GM12892 (cell line): ENCODE results near the gene VDR.

Experiments
- POLR2A ChIP-seq: IDR thresholded peaks from 2 replicates; pipeline ENCODE4 v1.6.1; 2011; ENCODE audit warnings: low read depth, low read length, control low read depth
- POLR2AphosphoS5 ChIP-seq: IDR thresholded peaks from 2 replicates; pipeline ENCODE4 v1.6.1; 2011; ENCODE audit warnings: low read depth, low read length, control low read depth
- TAF1 ChIP-seq: IDR thresholded peaks from 2 replicates; pipeline ENCODE4 v1.6.1; 2011; ENCODE audit warnings: low read depth, mild to moderate bottlenecking, control low read depth, low read length, borderline replicate concordance

- TF ChIP-seq POLR2A: no peak
- TF ChIP-seq POLR2AphosphoS5: no peak
- no peak for TF ChIP-seq TAF1
Observed at GRCh38 chr12:47921907-47922306, 17.1 kb upstream of the VDR start.
